ENCODE data around the gene RELN. TPM values are rescaled to one million over a fixed set of nuclear protein-coding genes. Genes with fewer than 3 reads are reported as not detected.

RELN gene
- total and polyA plus RNA-seq, 9 of the 15 experiments (the other 6 are each of a cell fraction or from before 2014, with no cell fraction given): 12.9 to 43.2 (median 18.1) TPM

DNA sequence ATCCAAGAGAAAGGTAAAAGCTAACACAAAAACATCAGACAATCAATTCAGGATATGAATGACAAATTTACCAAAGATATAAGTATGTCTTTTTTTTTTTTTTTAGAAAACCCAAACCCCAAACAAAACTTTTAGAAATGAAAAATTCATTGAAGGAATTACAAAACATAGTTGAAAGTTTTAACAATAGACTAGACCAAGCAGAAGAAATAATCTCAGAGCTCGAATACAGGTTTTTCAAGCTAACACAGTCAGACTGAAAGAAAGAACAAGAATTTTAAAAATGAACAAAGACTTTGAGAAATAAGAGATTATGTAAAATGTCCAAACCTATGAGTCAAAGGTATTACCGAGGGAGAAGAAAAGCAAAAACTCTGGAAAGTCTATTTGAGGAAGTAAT is 345.1 kb downstream of the RELN start (continued):
- no peak for TF ChIP-seq ZBTB8A (IDR thresholded peaks at IDR 0.05; ENCODE audit: partially characterized antibody)
- TF ChIP-seq CBX3 (IDR thresholded peaks at IDR 0.05; ENCODE audit: borderline replicate concordance in 1 of 2, low read length in 2 of 2): 0 out of 3 replicates have a peak, but pooled peaks of 1 of the 2 experiments have one; percentile 57
- TF ChIP-seq NFE2 (IDR thresholded peaks at IDR 0.05; ENCODE audit: low read depth): no peak
- TF ChIP-seq JUN (IDR thresholded peaks at IDR 0.05; ENCODE audit: borderline replicate concordance, low read depth, low read length): no peak
- TF ChIP-seq JUN (CRISPR knock-in tag; IDR thresholded peaks at IDR 0.05; ENCODE audit: borderline replicate concordance): no peak
- TF ChIP-seq RBBP5 (IDR thresholded peaks at IDR 0.05; ENCODE audit: borderline replicate concordance, insufficient read depth, low read length, poor library complexity, severe bottlenecking): no peak
- no peak for TF ChIP-seq GATAD2A (IDR thresholded peaks at IDR 0.05)

- FAIRE-seq: no peak
- in situ Hi-C loops (cut with MboI) (no loop called here), intact Hi-C loops (cut with micrococcal nuclease) (no loop called here)
- WGBS (ENCODE audit: insufficient coverage, low coverage, missing lambda C conversion rate): 78% methylated on average over 5 of the region's 5 CpGs
- no peak overlapping the region for H3K9ac ChIP-seq (ENCODE audit: insufficient read depth in 1 of 2, low read depth in 2 of 2, low read length in 2 of 2)
- H3K27me3 ChIP-seq (ENCODE audit: control insufficient read depth in 2 of 2, insufficient read depth in 2 of 2, low read length in 2 of 2): no peaks in the 10 kb centered on the region
- H3K4me3 ChIP-seq: no peak overlapping the region
- no peaks in the 10 kb centered on the region for H3K4me1 ChIP-seq (replicated peaks in 1 of 2; ENCODE audit: control insufficient read depth in 2 of 2, insufficient read depth in 2 of 2, low read length in 2 of 2)
- H3K36me3 ChIP-seq (ENCODE audit: control insufficient read depth, insufficient read depth, low read length): peaks cover 5% of the 10 kb centered on the region; the same call in 1 of the 3 replicates
- H2AFZ ChIP-seq (ENCODE audit: low read depth, low read length): no peak overlapping the region
- POLR2A ChIA-PET: no interaction called here
- H3K79me2 ChIP-seq (ENCODE audit: control insufficient read depth, insufficient read depth, low read length): no peaks in the 10 kb centered on the region
- DNase-seq (ENCODE audit: extremely low read depth in 1 of 4, low spot score in 3 of 4): no peak
- peaks cover 10% of the 10 kb centered on the region for H3K9me3 ChIP-seq (replicated peaks; ENCODE audit: control insufficient read depth, insufficient read depth, low read depth, low read length)
- CTCF ChIA-PET (ENCODE audit: low intra/inter-chr PET ratio): no interaction called here
- H3K27ac ChIP-seq (ENCODE audit: extremely low read depth, low read depth, low read length): no peak overlapping the region
- no peaks in the 10 kb centered on the region for H4K20me1 ChIP-seq (replicated peaks; ENCODE audit: control insufficient read depth, insufficient read depth, low read length)
- no peak overlapping the region for H3K4me2 ChIP-seq (ENCODE audit: insufficient read depth, low read length)
- ATAC-seq: no peak
- BruUV-seq (replicated peaks): no TSS peak
- no peaks in the 10 kb centered on the region for H3K9me1 ChIP-seq (ENCODE audit: control insufficient read depth, insufficient read depth, low read length)
- TF ChIP-seq ZNF431 (CRISPR knock-in tag; IDR thresholded peaks at IDR 0.05) (no peak), ZNF184 (CRISPR knock-in tag; IDR thresholded peaks at IDR 0.05) (no peak), THRA (IDR thresholded peaks at IDR 0.05) (no peak), MLLT1 (IDR thresholded peaks at IDR 0.05) (no peak), CREM (IDR thresholded peaks at IDR 0.05; ENCODE audit: low read depth) (no peak), SIN3A (IDR thresholded peaks at IDR 0.05; ENCODE audit: borderline replicate concordance in 2 of 2, control insufficient read depth in 1 of 2, low read depth in 2 of 2, low read length in 2 of 2) (no peak), ZC3H8 (IDR thresholded peaks at IDR 0.05) (no peak)
- TF ChIP-seq, protein P1, sequence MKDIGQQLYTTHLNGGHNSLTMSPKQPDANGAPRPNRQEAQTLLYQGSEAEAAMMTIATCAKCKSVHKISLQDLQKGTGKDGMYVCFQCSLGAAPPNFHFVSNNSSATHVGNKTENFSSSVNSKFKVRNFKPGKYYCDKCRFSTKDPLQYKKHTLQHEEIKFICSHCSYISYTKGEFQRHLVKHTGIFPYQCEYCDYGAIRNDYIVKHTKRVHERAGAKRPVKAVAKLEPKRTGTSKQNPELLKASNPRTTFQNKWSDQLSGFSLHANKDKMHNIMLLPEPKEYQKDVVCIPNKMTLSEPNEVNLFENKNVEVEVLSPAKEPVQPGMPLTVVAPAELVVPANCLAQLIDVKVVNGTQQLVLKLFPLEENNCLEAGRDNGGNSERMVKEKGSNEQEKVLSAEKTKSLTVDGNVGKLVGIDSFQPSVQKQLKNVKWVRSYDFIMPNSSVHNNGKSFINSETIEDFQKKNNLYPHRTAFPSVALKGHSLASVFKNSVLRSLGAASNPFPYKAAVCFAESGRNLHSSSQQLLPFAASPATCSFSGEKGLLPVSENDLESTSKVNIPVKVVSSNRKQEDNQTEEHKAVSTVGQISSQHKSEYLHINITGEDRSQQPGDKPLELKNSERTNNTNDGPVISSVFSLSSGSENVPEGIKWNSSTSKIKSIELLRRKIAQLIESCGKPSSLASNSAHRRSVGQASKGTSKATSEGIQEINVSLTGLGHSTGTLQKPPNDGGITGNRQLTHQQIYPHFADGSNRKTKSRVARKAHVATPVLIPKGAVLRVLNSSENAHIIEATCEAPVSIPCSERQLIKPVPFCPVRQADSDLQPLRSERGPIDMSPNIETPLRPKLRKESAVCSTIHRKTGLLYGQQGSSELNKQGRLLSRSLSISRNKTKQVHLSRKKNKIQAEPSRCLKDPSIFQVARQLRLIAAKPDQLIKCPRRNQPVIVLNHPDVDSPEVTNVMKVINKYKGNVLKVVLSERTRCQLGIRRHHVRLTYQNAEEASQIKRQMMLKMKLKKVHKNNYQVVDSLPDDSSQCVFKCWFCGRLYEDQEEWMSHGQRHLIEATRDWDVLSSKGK (CRISPR knock-in tag; IDR thresholded peaks at IDR 0.05): no peak
Measured at GRCh38 chr7:103640031-103640779, 349.3 kb downstream of the RELN start.
